GM18868 (cell line): ENCODE measurements around the gene DENND5A.

Source experiments
- ATAC-seq: cut with Tn5 transposase; IDR thresholded peaks from one replicate; pipeline ENCODE4 v1.9.1; 2021; ENCODE audit warnings: mild to moderate bottlenecking, moderate library complexity; ENCODE audit not compliant: unreplicated experiment

DENND5A gene

DNA sequence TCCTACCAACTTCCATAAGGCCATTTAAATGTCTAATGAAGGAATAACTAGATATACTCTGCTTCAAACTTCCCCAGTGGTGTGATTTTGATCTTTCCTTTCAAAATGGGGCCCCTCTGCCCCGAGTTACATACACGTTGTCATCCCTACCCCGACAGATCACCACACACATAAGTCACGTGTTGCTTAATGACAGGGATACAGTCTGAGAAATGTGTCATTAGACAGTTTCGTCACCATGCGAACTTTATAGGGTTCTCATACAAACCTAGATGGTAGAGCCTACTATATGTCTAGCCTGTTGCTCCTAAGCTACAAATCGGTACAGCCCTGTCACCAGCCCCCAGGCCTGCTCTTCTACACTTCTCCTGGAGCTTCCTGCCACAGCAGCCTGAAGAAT, 124.0 kb downstream of the DENND5A start:
- no peak for ATAC-seq

DNA sequence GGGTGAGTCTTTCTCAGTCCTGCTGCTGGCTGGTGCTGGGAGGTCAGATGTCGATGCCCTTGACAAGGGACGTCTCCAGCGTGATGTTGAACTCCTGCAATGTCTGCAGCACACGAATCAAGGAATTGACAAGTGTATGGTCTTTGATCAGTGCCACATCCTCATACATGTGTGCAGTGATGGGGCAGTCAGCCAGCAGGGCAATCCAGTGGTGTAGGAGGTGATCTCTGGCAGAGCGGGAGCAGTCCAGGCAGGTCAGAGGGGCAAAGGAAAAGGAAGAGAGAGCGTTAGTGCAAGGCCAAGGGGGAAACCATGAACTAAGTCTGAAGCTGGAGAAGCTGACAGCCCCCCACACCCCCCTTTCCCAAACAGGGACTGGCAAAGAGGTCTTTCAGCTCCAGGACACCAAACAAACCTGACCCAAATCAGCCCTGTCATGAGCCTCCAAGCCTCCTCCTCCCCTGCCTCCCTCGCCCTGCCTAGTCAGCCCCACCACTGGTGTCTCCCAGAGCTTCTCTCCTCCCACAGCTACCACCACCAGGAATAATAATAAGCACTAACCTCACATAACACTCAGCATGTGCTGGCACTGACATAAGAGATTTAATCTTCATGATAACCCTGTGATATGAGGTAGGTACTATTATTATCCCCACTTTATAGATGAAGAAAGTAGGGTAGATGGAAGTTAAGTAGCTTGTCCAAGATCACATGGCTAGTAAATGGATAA, 125.4 kb downstream of the DENND5A start:
- no peak for ATAC-seq

DNA sequence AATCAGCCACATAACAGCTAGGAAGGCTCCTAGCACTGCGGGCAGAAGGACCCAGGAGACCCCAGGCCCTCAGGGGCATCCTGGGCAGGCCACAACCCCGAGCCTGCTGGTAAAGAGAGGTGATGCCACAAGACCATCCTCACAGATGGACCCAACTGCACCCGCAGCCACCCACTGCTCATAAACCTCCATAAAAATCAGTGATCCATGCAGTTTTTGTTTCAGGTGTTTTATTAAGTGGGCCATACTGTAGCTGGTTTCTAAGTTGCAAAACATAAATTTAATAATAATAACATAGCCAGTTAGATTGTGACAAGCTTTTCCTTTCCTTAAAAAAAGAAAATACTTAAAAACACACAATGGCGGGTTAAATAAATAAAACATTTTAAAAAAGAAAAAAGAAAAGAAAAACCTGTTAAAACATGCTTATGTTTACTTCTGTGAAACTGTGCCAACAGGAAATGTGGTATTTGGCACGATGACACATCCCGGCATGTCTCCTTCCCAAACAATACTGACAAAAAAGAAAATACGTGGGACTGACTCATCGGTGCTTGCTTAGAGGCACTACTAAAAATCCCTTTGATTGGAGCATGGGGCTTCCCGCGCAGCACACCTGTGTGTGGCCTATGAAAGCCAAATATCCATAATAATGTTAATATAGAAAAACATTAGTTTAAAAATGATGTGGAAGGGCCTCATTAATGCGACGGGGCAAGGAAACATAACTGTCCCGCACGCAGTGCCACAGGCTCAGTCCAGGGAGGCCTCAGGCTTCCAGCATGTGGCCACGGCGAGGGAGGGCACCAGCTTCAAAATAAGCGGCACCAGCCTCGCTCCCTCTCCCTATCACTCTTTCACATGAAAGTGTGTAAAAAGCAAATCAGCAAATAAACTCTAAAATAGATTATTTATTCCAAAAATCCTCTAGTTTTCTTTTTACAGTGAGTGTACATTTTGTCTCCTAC, 126.3 kb downstream of the DENND5A start:
- no peak for ATAC-seq

DNA sequence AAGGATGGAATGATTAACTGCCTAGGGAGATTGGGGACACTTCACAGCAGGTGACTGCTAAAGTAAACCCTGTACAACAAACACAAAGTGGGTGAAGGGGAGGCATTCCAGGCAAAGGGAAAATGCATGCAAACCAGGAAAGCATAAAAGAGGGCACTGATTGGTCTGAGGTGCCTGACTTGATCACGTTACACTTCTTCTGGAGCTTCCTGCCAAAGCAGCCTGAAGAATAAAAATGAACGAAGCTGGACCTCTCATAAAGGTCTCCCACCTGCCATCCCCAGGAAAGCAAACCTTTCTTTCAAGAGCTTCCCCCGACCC, 127.1 kb downstream of the DENND5A start:
- ATAC-seq = no peak

DNA sequence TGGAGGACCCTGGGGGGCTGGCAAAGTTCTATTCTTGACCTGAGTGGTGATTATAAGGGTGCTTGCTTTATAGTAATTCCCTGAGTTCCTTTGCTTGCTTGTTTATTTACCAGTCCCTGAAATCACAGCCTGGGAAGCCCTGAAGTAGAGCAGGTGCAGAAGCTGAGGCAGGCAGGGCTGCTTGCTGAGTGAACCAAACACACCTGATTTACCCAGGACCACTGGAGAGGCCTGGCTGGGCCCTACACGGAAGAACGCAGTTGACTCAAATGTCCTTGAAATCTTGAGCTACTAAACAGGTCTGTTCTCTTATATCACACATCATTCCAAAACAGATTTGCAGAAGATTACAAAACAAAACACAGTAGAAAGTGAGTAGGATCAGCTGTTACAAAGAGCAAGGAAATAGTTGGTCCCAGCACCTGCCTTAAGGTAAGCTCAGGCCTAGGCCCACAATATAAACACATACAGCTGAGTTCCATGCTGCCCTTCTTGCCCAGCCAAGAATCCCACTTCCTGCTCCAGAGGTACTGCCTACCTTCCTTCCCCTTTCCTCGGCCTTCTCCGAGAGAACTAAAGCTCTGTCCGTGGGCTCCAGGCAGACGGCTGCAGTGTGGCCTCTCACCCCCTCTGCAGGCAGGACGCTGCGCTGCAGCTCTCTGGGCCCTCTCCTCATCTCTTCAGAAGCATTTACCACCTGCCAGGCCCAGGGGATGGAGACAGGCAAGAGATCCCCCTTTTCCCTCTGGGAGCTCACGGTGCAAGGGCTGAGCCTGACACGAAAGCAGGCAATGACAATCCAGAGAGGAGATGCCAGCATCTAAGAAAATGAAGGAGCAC, 127.6 kb downstream of the DENND5A start:
- peak; percentile 89 for ATAC-seq

DNA sequence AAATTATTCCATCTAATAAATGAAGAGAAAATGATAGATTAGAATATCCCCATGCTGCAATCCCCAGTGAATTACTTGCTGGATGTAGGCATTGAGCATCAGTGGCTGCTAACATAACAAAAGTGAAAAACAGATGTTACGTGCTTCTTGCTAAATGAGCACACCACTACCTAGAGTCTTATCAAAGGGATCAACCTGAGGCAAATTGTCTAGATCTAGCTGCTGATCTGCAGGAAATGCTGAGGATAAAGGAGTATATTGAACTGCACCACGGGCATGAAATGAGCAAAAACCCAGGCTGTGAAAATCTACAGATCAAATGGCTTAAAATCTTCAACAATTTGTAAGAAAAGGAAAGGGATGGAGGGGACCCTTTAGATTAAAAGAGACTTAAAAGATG, 128.4 kb downstream of the DENND5A start:
- ATAC-seq = no peak

DNA sequence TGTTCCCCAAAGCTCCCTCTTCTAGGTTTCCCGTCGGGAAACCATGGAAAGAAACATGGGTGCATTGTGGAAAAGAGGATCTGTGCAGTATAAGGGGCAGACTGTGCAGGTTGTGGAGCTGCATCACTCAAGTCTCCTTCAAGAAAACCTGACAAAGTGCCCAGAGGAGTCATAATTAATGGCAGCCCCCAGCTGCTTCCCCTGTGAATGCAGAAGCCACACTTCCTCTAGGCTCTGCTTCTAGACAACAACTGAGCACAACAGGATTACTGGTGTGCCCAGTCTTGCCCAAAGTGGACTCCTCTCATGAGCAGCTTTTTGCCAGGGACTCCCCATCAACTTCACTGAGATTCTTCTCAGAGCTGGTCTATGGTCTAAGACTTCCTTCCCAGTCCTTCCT, 131.2 kb downstream of the DENND5A start:
- ATAC-seq = no peak

DNA sequence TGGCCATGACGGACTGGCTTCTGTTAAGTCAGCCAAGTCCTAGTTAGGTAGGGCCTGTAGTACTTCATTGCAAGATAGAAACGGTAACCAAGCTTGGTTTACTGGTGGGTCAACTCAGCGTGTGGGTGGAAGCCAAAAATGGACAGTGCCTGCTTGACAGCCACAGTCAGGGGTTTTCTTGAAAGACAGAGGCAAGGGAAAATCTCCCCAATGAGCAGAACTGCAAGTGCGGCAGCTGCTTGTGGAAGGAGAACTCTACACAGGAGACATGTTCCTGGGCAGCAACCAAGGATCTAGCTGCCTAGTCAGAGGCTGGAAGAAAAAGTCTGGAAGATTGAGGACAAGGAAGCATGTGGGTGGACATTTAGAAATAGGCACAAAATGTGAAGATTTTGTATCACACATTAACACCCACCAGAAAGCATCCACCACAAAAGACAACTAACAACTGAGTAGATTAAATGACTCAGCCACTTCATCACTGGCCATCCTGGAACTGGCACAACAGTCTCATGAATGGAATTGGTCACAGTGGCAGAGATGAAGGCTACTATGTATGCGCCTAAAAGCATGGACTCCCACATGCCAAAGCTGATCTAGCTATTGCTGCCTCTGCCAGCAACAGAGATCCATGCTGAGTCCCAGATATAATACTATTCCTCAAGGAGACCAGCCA, 132.8 kb downstream of the DENND5A start:
- ATAC-seq = no peak

DNA sequence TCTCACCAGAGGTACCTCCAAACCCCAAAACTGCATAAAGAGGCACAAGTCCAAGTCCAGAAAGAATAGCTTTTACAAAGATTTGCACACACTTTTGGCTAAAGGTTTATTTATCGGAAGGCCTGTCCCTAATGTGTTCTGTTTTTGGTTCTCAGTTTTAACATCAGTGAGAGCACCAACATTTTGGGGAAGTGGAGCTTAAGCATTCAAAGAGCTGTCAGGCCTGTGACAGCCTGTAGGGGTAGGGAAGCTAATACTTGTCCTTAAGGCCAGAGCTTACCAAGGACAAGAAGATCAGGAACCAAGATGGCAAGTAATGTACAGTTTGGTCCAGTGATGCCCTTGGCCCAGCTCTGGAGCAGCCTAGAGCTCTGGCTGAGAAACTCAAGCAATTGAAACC, 134.9 kb downstream of the DENND5A start:
- ATAC-seq = no peak

DNA sequence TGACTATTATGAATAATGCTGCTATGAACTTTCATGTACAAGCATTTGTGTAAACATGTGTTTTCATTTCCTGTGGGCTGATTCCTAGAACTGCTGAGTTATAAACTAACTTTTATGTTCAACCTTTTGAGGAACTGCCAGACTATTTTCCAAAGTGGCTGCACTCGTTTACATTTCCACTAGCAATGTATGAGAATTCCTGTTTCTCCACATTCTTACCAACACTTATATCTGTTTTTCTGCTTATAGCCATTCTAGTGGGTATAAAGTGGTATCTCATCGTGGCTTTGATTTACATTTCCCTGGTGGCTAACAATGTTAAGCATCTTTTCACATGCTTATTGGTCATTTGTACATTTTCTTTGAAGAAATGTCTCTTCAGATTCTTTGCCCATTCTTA, 138.5 kb downstream of the DENND5A start:
- no peak for ATAC-seq

DNA sequence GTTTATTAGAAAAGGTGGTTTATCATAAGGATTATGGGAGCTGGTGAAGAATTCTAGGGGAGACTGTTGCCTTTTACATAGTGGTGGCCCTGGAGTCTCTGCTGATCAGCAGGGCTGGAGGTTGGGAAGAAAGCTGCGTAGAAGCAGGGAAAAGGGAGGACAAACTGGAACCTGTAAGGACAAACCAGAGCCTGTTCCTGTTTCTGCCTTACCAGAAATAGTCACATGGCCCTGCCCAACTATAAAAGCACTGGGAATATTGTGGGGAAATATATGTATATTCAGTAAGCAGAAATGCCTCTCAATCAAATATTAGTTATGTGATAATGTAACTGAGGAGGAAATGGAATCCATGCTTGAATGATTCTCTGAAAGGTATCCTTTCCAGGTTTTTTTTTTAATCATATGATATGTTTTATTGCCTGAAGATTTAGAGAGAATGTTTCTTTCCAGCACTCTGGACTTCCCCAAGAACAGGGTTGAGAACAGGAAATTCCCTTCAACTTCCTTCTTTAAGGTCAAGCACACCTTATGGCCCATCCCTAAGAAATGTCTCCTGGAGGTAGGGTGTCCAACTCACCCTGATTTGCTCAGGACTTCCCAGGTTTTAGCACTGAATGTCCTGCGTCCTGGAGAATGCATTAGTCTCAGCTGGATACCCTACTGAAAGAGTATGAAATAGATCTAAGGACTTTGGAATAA, 139.8 kb downstream of the DENND5A start:
- ATAC-seq = no peak

DNA sequence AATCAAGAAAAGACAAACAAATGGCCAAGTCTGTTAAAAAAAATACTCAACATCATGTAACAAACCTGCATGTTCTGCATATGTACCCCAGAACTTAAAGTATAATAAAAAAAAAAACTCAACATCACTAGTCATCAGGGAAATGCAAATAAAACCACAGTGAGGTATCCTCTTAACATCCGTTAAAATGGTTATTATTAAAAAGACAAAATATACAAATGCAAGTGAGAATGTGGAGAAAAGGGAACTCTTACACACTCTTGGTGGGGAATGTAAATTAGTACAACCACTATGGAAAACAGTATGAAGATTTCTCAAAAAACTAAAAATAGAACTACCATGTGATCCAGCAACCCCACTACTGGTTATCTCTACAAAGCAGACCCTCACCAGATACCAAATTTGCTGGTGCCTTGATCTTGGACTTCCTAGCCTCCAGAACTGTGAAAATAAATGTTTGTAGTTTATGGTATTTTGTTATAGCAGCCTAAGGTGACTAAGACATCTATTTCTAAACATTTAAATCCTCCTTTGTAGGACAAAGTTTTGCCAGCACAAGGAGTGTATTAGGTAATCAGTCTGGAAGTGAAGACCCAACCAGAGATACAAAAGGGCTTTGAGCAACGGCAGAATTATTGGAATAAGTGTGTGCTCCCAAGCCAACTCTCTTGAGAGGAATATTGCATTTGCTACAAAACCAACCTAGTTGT, 141.4 kb downstream of the DENND5A start:
- ATAC-seq = no peak

DNA sequence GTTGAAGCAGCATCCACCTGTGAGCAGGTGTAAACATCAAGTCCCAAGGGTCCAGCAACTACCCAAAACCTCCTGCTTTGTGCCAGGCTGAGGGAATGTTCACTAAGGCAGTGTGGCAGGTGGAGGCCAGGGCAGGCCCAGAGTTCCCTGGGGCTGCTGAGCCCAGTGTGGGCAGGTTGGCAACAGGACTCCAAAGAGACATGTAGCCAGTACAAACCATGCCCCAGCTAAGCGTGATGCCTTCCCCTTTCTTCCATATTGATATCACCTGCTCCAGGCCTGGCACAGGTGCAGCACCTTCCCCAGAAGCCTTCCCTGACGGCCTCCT, 143.7 kb downstream of the DENND5A start:
- no peak for ATAC-seq

DNA sequence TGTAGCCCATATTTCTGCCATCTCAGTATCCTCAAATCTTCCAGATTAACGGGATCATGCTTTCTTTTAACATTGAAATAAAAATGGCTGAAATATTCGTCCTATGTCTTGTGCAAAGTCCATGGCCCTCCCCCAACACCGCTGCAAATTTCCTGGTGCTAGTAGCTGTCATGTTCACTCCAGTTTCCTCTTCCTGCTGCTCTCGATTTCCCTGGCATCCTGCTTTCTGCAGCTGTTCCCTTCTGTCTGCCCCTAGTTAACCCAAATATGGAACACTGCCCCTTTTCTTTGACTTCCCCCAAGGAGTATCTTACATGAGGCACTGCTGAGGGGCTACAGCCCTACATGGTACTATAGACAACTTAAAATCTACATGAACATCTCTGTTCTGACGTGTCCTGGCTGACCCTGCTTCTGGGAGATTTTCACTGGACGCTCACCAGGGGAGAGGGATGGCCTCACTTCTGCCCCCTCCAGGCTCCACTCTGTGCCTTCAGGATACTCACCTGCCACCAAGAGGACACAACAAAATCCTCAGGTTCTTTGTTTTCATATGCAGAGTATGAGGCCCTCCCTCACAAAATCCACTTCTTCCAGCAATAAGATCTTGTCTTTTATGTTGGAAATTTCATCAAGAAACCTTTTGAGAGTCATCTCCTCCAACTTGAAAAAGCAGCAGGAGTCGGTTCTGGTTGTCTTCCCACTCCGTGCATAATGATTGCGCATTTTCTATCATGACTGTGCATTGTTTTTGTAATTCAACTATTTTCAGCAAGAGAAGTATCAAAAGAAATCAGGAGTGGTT, 144.3 kb downstream of the DENND5A start:
- ATAC-seq = no peak

DNA sequence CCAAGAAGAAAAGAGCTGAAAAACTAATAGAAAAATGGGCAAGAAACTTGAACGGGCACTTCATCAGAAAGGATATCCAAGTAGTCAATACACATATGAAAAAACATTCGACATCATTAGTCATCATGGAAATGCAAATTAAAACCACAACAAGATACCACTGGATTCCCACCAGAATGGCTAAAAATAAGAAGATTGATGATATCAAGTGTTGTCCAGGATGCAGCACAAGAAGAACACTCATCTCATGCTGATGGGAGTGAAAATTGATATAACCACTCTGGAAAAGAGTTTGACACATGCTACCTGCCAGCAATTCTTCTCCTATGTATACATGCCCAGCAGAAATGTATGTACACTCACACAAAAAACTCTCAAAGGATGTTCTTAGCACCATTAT, 146.9 kb downstream of the DENND5A start:
- no peak for ATAC-seq

DNA sequence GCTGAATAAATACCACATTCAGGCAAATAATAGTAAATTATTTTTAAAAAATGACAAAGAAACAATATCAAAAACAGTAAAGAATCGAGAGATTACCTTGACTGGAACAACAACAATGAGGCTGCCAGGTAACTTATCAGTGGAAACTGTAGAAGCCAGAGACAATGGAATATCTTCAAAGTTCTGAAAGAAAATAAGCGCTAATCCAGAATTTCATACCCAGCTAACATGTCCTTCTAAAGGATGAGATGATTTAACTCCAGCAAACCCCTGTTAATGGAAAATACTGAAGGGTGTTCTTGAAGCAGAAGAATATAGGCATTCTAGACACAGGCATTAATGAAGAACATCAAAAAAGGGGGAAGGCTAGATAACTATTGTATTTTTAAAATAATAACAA, 153.1 kb downstream of the DENND5A start:
- no peak for ATAC-seq

DNA sequence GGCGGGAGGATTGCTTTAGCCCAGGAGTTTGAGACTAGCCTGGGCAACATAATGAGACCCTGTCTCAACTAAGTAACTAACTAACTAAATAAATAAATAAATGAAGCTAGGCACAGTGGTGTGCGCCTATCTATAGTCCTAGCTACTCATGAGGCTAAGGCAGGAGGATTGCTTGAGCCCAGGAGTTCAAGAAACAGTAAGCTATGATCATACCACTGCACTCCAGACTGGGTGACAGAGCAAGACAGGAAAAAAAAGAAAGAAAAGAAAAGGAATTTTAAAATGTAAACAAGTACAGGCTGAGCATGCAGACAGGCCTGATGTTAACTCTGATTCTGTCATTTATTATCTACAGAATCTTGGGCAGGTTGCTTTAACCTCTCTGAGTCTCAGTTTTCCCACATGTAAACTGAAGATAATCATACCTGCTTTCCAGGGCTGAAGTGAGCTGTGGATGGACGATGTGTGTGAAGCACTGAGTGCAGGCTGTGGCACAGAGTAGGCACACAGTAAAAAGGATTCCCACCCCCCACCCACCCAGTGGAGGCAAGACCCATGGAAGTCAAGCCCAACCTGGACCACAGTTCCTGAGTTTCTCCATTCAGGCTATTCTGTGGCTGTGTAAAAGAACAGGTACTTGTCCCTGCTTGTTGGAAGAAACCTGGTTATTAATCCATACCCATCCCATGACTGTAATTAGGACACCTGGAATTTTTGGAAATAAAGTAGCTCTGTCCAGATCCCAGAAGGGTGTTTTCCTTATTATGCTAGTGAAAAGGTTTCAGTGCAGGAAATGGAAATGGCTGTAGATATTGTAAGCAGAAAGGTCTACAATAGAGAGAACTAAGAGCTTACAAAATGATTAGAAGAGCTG, 155.1 kb downstream of the DENND5A start:
- ATAC-seq = no peak

DNA sequence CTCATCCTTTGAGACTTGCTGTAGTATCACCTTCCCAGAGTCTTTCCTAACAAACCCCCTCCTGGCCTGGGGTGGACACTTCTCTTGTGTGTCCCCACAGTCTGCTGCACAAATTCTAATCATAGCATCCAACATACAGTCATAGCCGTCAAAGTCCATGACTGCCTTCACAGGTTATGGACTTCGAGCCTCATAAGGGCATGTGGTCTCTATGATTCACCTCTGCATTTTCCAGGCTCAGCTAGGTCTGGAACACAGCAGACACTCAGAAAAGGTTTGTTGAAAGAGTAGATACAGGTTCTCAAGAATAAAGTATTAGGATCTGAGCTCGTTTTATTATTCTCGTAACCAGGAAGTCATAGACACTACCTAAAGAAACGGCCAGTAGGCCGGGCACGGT, 160.6 kb downstream of the DENND5A start:
- no peak for ATAC-seq
